HG02973 (cell line): ENCODE results near the gene NTNG1.

Source experiments
- ATAC-seq: cut with Tn5 transposase; IDR thresholded peaks from one replicate; pipeline ENCODE4 v1.9.1; 2021; ENCODE audit warnings: moderate library complexity; ENCODE audit not compliant: unreplicated experiment

NTNG1 gene

GRCh38 chr1:107389410-107390396 is 248.9 kb downstream of the NTNG1 start:
- ATAC-seq, result peak; percentile 66

- ATAC-seq, result no peak
These were observed 253.5 kb downstream of the NTNG1 start for GRCh38 chr1:107394301-107394700.

- ATAC-seq, result no peak
These were observed 260.9 kb downstream of the NTNG1 start for GRCh38 chr1:107401704-107402103.

- no peak for ATAC-seq
These were observed 263.9 kb downstream of the NTNG1 start for GRCh38 chr1:107404756-107405155.

- ATAC-seq, result no peak
These were observed 264.4 kb downstream of the NTNG1 start for GRCh38 chr1:107405236-107405635.

- ATAC-seq, result no peak
These were observed 266.2 kb downstream of the NTNG1 start for GRCh38 chr1:107407011-107407410.

- no peak for ATAC-seq
These were observed 272.7 kb downstream of the NTNG1 start for GRCh38 chr1:107413546-107413945.

- no peak for ATAC-seq
These were observed 273.1 kb downstream of the NTNG1 start for GRCh38 chr1:107413951-107414350.

GRCh38 chr1:107414550-107414949 is 273.7 kb downstream of the NTNG1 start:
- no peak for ATAC-seq

GRCh38 chr1:107415241-107415640 is 274.4 kb downstream of the NTNG1 start:
- ATAC-seq, result no peak

GRCh38 chr1:107419003-107419402 is 278.2 kb downstream of the NTNG1 start:
- ATAC-seq, result no peak

GRCh38 chr1:107422901-107423300 is 282.1 kb downstream of the NTNG1 start:
- no peak for ATAC-seq

- peak; percentile 86 for ATAC-seq
These were observed 289.8 kb downstream of the NTNG1 start for GRCh38 chr1:107430540-107431228.

GRCh38 chr1:107432108-107432507 is 291.3 kb downstream of the NTNG1 start:
- ATAC-seq, result no peak

GRCh38 chr1:107433068-107433467 is 292.2 kb downstream of the NTNG1 start:
- ATAC-seq, result no peak

GRCh38 chr1:107433635-107434360 is 293.0 kb downstream of the NTNG1 start:
- ATAC-seq, result no peak

- ATAC-seq, result no peak
These were observed 293.5 kb downstream of the NTNG1 start for GRCh38 chr1:107434361-107434693.

GRCh38 chr1:107436552-107437241 is 295.9 kb downstream of the NTNG1 start:
- no peak for ATAC-seq

- ATAC-seq, result no peak
These were observed 298.7 kb downstream of the NTNG1 start for GRCh38 chr1:107439567-107439966.

- ATAC-seq, result no peak
These were observed 301.7 kb downstream of the NTNG1 start for GRCh38 chr1:107442551-107442950.

- no peak for ATAC-seq
These were observed 302.2 kb downstream of the NTNG1 start for GRCh38 chr1:107443027-107443426.
